ENCODE data around the gene PGAP6. TPM values are rescaled to one million over a fixed set of nuclear protein-coding genes. Genes with fewer than 3 reads are reported as not detected.

Gene PGAP6
- total and polyA plus RNA-seq, 9 of the 15 experiments (the other 6 are each of a cell fraction or from before 2014, with no cell fraction given) = 0.45 to 50.2 (median 39.3) TPM

DNA sequence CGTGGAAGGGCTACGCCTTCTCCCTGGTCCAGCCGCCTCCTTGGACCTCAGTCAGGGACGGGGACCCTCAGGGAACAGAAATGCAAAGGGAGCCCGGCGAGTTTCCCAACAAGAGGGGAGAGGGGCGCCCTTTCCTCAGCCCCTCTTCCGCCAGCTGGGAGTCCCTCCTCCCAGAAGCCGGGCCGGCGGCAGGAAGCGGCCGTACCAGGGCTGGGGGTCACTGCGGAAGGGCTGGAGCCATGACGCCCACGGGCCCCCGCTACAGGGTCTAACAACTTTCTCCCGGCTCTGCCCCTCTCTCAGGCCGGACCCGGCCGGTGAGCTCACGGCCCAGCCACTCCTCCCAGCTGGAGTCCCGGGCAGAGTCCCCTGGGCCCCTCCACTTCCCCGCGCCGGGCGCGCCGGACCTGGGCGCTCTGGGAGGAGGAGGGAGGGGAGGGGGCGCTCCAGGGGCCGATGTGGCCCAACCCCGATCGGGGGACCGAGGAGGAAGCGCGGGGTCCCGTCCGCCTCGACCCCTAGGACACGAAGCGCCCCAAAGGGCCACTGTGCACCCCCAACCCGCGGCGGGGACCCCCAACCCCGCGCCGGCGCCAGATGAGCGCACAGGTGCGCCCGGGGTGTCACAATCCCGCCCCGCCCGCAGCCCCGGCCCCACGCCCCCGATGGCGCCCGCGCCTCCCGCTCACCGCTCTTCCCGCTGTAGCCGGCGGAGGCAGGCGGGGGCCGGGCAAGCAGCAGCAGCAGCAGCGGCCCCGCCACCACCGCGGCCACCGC, 578 bp downstream of the PGAP6 start (continued):
- no peak for TF ChIP-seq PHF8 (IDR thresholded peaks at IDR 0.05; ENCODE audit: borderline replicate concordance, low read length)
- TF ChIP-seq, protein P1, sequence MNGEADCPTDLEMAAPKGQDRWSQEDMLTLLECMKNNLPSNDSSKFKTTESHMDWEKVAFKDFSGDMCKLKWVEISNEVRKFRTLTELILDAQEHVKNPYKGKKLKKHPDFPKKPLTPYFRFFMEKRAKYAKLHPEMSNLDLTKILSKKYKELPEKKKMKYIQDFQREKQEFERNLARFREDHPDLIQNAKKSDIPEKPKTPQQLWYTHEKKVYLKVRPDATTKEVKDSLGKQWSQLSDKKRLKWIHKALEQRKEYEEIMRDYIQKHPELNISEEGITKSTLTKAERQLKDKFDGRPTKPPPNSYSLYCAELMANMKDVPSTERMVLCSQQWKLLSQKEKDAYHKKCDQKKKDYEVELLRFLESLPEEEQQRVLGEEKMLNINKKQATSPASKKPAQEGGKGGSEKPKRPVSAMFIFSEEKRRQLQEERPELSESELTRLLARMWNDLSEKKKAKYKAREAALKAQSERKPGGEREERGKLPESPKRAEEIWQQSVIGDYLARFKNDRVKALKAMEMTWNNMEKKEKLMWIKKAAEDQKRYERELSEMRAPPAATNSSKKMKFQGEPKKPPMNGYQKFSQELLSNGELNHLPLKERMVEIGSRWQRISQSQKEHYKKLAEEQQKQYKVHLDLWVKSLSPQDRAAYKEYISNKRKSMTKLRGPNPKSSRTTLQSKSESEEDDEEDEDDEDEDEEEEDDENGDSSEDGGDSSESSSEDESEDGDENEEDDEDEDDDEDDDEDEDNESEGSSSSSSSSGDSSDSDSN (IDR thresholded peaks at IDR 0.05; ENCODE audit: borderline replicate concordance in 1 of 2, low read depth in 2 of 2, low read length in 2 of 2) = 0 out of 4 replicates have a peak, but pooled peaks of 1 of the 2 experiments have one; percentile 41
- no peak for TF ChIP-seq TRIM28 (IDR thresholded peaks at IDR 0.05)
- TF ChIP-seq, protein P2, sequence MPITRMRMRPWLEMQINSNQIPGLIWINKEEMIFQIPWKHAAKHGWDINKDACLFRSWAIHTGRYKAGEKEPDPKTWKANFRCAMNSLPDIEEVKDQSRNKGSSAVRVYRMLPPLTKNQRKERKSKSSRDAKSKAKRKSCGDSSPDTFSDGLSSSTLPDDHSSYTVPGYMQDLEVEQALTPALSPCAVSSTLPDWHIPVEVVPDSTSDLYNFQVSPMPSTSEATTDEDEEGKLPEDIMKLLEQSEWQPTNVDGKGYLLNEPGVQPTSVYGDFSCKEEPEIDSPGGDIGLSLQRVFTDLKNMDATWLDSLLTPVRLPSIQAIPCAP (CRISPR knock-in tag; IDR thresholded peaks at IDR 0.05; ENCODE audit: borderline replicate concordance) = no peak
- no peak for TF ChIP-seq POLR2H (tag; IDR thresholded peaks at IDR 0.05; ENCODE audit: low read depth)
- TF ChIP-seq JUN (IDR thresholded peaks at IDR 0.05; ENCODE audit: borderline replicate concordance, low read depth, low read length) = no peak
- TF ChIP-seq JUN (CRISPR knock-in tag; IDR thresholded peaks at IDR 0.05; ENCODE audit: borderline replicate concordance) = no peak
- TF ChIP-seq CCAR2 (IDR thresholded peaks at IDR 0.05; ENCODE audit: low read depth, low read length) = no peak
- TF ChIP-seq, protein P3, sequence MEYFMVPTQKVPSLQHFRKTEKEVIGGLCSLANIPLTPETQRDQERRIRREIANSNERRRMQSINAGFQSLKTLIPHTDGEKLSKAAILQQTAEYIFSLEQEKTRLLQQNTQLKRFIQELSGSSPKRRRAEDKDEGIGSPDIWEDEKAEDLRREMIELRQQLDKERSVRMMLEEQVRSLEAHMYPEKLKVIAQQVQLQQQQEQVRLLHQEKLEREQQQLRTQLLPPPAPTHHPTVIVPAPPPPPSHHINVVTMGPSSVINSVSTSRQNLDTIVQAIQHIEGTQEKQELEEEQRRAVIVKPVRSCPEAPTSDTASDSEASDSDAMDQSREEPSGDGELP (CRISPR knock-in tag; IDR thresholded peaks at IDR 0.05; ENCODE audit: borderline replicate concordance) = peak; percentile 87
- no peak for TF ChIP-seq MYC (IDR thresholded peaks at IDR 0.05; ENCODE audit: low read depth, low read length)
- TF ChIP-seq MYC (CRISPR knock-in tag; IDR thresholded peaks at IDR 0.05; ENCODE audit: borderline replicate concordance, low read depth) = no peak
- TF ChIP-seq TAF1 (IDR thresholded peaks at IDR 0.05; ENCODE audit: control insufficient read depth, extremely low read depth, insufficient read depth, low read length, severe bottlenecking) = peak; percentile 3
- TF ChIP-seq TCF3 (CRISPR knock-in tag; IDR thresholded peaks at IDR 0.05) = no peak
- TF ChIP-seq, protein P4, sequence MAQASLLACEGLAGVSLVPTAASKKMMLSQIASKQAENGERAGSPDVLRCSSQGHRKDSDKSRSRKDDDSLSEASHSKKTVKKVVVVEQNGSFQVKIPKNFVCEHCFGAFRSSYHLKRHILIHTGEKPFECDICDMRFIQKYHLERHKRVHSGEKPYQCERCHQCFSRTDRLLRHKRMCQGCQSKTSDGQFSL (CRISPR knock-in tag; IDR thresholded peaks at IDR 0.05) = peak; percentile 13; the same call in 1 of the 2 replicates
- TF ChIP-seq, protein P4 (tag; IDR thresholded peaks at IDR 0.05) = no peak
- TF ChIP-seq YY1 (IDR thresholded peaks at IDR 0.05; ENCODE audit: borderline replicate concordance in 1 of 3, control insufficient read depth in 1 of 3, extremely low read depth in 1 of 3, insufficient read depth in 3 of 3, insufficient read length in 1 of 3, insufficient replicate concordance in 2 of 3, low read depth in 1 of 3, low read length in 2 of 3) = peak in 1 of 3 experiments; percentile 63
- TF ChIP-seq SPI1 (IDR thresholded peaks at IDR 0.05; ENCODE audit: borderline replicate concordance, low read depth, low read length) = 0 out of 2 replicates have a peak, but pooled peaks have one; percentile 1
- TF ChIP-seq NR2C1 (IDR thresholded peaks at IDR 0.05) = no peak
- no peak for TF ChIP-seq NR2C1 (tag; IDR thresholded peaks at IDR 0.05)
- no peak for TF ChIP-seq ZKSCAN8 (CRISPR knock-in tag; IDR thresholded peaks at IDR 0.05)

All from K562 (cell line).